CD4-positive, alpha-beta memory T cell (primary cell): ENCODE results near the gene TAS2R42. TPM values are rescaled to one million over a fixed set of nuclear protein-coding genes. Genes with fewer than 3 reads are reported as not detected.

Experiments
- CTCF ChIA-PET: fragments of 350-600 bp; sonication (Branson Sonifier 250); formaldehyde crosslinking; loops from one replicate; lab custom pipeline; 2021; ENCODE audit warnings: inconsistent platforms; ENCODE audit not compliant: partially characterized antibody; lab: Charles Lee
- POLR2A ChIA-PET: fragments of 350-600 bp; sonication (Branson Sonifier 250); formaldehyde crosslinking; loops from one replicate; lab custom pipeline; 2021; ENCODE audit not compliant: partially characterized antibody; lab: Charles Lee
- DNase-seq, 5 donors: peaks; one replicate each; pipeline versions ENCODE4 v3.0.0 to v3.0.0-alpha.2; 2020 to 2022; ENCODE audit warnings: mixed read lengths in 1 of 5
- H3K27ac ChIP-seq: one replicate; pipeline ENCODE4 v1.7.0; 2013; ENCODE audit warnings: low read depth, low read length
- H3K27me3 ChIP-seq: 2 replicates; pipeline ENCODE4 v1.7.0; 2013; ENCODE audit warnings: mild to moderate bottlenecking, low read length, moderate library complexity; ENCODE audit not compliant: insufficient read depth
- H3K36me3 ChIP-seq: 2 replicates; pipeline ENCODE4 v1.7.0; 2013; ENCODE audit warnings: mild to moderate bottlenecking, low read length, moderate library complexity; ENCODE audit not compliant: insufficient read depth
- H3K4me1 ChIP-seq: 2 replicates; pipeline ENCODE4 v1.7.0; 2013; ENCODE audit warnings: mild to moderate bottlenecking, low read length, moderate library complexity; ENCODE audit not compliant: insufficient read depth
- H3K4me3 ChIP-seq, 2 donors: one replicate each; pipeline ENCODE4 v1.7.0; 2013; ENCODE audit warnings: low read length in 2 of 2, mild to moderate bottlenecking in 1 of 2
- H3K9me3 ChIP-seq, 2 donors: one replicate each; pipeline ENCODE4 v1.7.0; 2013; ENCODE audit warnings: low read length in 2 of 2, control low read depth in 1 of 2; ENCODE audit not compliant: control insufficient read depth in 1 of 2
- H3K27ac Mint-ChIP-seq, 7 donors: one replicate each; pipeline ENCODE4 v1.8.0; 2020 to 2021; ENCODE audit warnings: mixed read lengths in 7 of 7, mild to moderate bottlenecking in 6 of 7, inconsistent platforms in 3 of 7, moderate library complexity in 3 of 7
- H3K27me3 Mint-ChIP-seq, 2 donors: one replicate each; pipeline ENCODE4 v1.8.0; 2020 to 2021; ENCODE audit warnings: mixed read lengths in 2 of 2
- H3K36me3 Mint-ChIP-seq, 2 donors: one replicate each; pipeline ENCODE4 v1.8.0; 2020 to 2021; ENCODE audit warnings: mixed read lengths in 2 of 2, inconsistent platforms in 1 of 2, mild to moderate bottlenecking in 1 of 2
- H3K4me1 Mint-ChIP-seq, 4 donors: one replicate each; pipeline ENCODE4 v1.8.0; 2020 to 2021; ENCODE audit warnings: mixed read lengths in 4 of 4, mild to moderate bottlenecking in 1 of 4
- H3K4me3 Mint-ChIP-seq, 8 donors: one replicate each; pipeline ENCODE4 v1.8.0; 2020 to 2021; ENCODE audit warnings: mixed read lengths in 8 of 8, mild to moderate bottlenecking in 7 of 8, moderate library complexity in 6 of 8, inconsistent platforms in 3 of 8
- H3K9me3 Mint-ChIP-seq, 8 donors: one replicate each; pipeline ENCODE4 v1.8.0; 2020 to 2021; ENCODE audit warnings: mixed read lengths in 8 of 8, mild to moderate bottlenecking in 5 of 8, inconsistent platforms in 3 of 8, moderate library complexity in 1 of 8
- intact Hi-C: fragments of 100-400 bp; cut with micrococcal nuclease; formaldehyde crosslinking; loops from one replicate; pipeline ENCODE4 v1.15.1; 2023
- polyA plus RNA-seq, 2 donors: library from polyadenylated mRNA; unstranded; fragments of 300-500 nt; fragmentation: Illumina TruSeq; gene quantifications; one replicate each; pipeline ENCODE4 v1.2.3, GENCODE V29; 2021
- total RNA-seq, 2 experiments: library from RNA; stranded (reverse); gene quantifications; one replicate each; pipeline ENCODE4 v1.2.3, GENCODE V29; 2021

TAS2R42 gene
- total RNA-seq: not detected
- polyA plus RNA-seq: not detected

GRCh38 chr12:11186837-11187236 lies at the start of gene TAS2R42:
TSS of gene TAS2R42 (minus strand) at chr12:11186937. CDS start at chr12:11186937, 0 bp downstream.
- H3K4me1 Mint-ChIP-seq: no peaks in the 10 kb centered on the region
- H3K9me3 ChIP-seq: no peaks in the 10 kb centered on the region
- H3K9me3 Mint-ChIP-seq: no peaks in the 10 kb centered on the region
- intact Hi-C loops: no loop called here
- no peaks in the 10 kb centered on the region for H3K36me3 ChIP-seq
- H3K27ac ChIP-seq: no peak within 1 kb of the TSS
- no peak within 1 kb of the TSS for H3K27ac Mint-ChIP-seq
- H3K36me3 Mint-ChIP-seq: peaks cover 0 to 15% of the 10 kb centered on the region in 2 donors
- no peak within 1 kb of the TSS for H3K4me3 ChIP-seq
- H3K4me3 Mint-ChIP-seq: no peak within 1 kb of the TSS
- ChIA-PET CTCF (no interaction called here), POLR2A (no interaction called here)
- H3K27me3 Mint-ChIP-seq: no peaks in the 10 kb centered on the region
- H3K4me1 ChIP-seq: no peaks in the 10 kb centered on the region
- DNase-seq: no peak
- no peaks in the 10 kb centered on the region for H3K27me3 ChIP-seq

- H3K27me3 Mint-ChIP-seq: no peaks in the 10 kb centered on the region
Measured at GRCh38 chr12:11233532-11233931, 46.8 kb upstream of the TAS2R42 start.

GRCh38 chr12:11228296-11228879 lies 41.7 kb upstream of the TAS2R42 start:
- H3K27me3 Mint-ChIP-seq: no peaks in the 10 kb centered on the region
- CTCF ChIA-PET: interaction anchor here (0.7 to 3.4 kb wide), 3 partner anchors 259 to 454 kb away, joined by 3 to 33 read pairs (median 3); no protein-coding TSS in a partner anchor
- H3K9me3 Mint-ChIP-seq: no peaks in the 10 kb centered on the region
- POLR2A ChIA-PET: no interaction called here
- no peak overlapping the region for H3K4me3 ChIP-seq
- no peaks in the 10 kb centered on the region for H3K36me3 Mint-ChIP-seq
- no peak overlapping the region for H3K27ac Mint-ChIP-seq
- no peak overlapping the region for H3K27ac ChIP-seq
- H3K4me1 Mint-ChIP-seq: no peaks in the 10 kb centered on the region
- no peak overlapping the region for H3K4me3 Mint-ChIP-seq
- no peaks in the 10 kb centered on the region for H3K36me3 ChIP-seq
- no peaks in the 10 kb centered on the region for H3K9me3 ChIP-seq
- intact Hi-C loops: loop anchor here (1.0 kb wide), 1 partner anchor 258 kb away; no protein-coding TSS in a partner anchor
- no peaks in the 10 kb centered on the region for H3K27me3 ChIP-seq
- DNase-seq: peak; percentile 7 to 37 (median 17)
- H3K4me1 ChIP-seq: no peaks in the 10 kb centered on the region

More at GRCh38 chr12:11233532-11233931, 46.8 kb upstream of the TAS2R42 start:
- H3K9me3 Mint-ChIP-seq: peaks cover 0 to 5% (median 0%) of the 10 kb centered on the region in 8 donors
- H3K36me3 Mint-ChIP-seq: peaks cover 0 to 11% of the 10 kb centered on the region in 2 donors
- Histone ChIP-seq H3K27ac (no peak overlapping the region), H3K36me3 (no peaks in the 10 kb centered on the region), H3K9me3 (no peaks in the 10 kb centered on the region), H3K4me3 (no peak overlapping the region), H3K4me1 (no peaks in the 10 kb centered on the region), H3K27me3 (no peaks in the 10 kb centered on the region)
- no peaks in the 10 kb centered on the region for H3K4me1 Mint-ChIP-seq
- CTCF ChIA-PET: no interaction called here
- no peak overlapping the region for H3K4me3 Mint-ChIP-seq
- no peak for DNase-seq
- intact Hi-C loops: no loop called here
- POLR2A ChIA-PET: no interaction called here
- H3K27ac Mint-ChIP-seq: no peak overlapping the region

GRCh38 chr12:11227373-11227772 lies 40.6 kb upstream of the TAS2R42 start:
- POLR2A ChIA-PET: no interaction called here
- Mint-ChIP-seq H3K36me3 (no peaks in the 10 kb centered on the region), H3K27ac (no peak overlapping the region), H3K4me3 (no peak overlapping the region), H3K27me3 (no peaks in the 10 kb centered on the region), H3K4me1 (no peaks in the 10 kb centered on the region), H3K9me3 (peaks cover 0 to 6% (median 0%) of the 10 kb centered on the region in 8 donors)
- CTCF ChIA-PET: interaction anchor here (3.4 kb wide), 1 partner anchor 260 kb away, joined by 33 read pairs; no protein-coding TSS in a partner anchor
- Histone ChIP-seq H3K4me1 (no peaks in the 10 kb centered on the region), H3K9me3 (no peaks in the 10 kb centered on the region), H3K4me3 (no peak overlapping the region), H3K36me3 (no peaks in the 10 kb centered on the region), H3K27ac (no peak overlapping the region), H3K27me3 (no peaks in the 10 kb centered on the region)
- intact Hi-C loops: no loop called here
- DNase-seq: no peak

- intact Hi-C loops: no loop called here
- Mint-ChIP-seq H3K4me1 (no peaks in the 10 kb centered on the region), H3K27me3 (no peaks in the 10 kb centered on the region), H3K9me3 (peaks cover 0 to 12% (median 6%) of the 10 kb centered on the region in 8 donors), H3K27ac (no peak overlapping the region), H3K36me3 (peaks cover 0 to 28% of the 10 kb centered on the region in 2 donors), H3K4me3 (no peak overlapping the region)
- Histone ChIP-seq H3K36me3 (no peaks in the 10 kb centered on the region), H3K27me3 (no peaks in the 10 kb centered on the region), H3K4me1 (no peaks in the 10 kb centered on the region), H3K27ac (no peak overlapping the region), H3K4me3 (no peak overlapping the region), H3K9me3 (no peaks in the 10 kb centered on the region)
- POLR2A ChIA-PET: no interaction called here
- DNase-seq: no peak
- CTCF ChIA-PET: interaction anchor here (1.4 kb wide), 1 partner anchor 10 kb away, joined by 8 read pairs; no protein-coding TSS in a partner anchor
Measured at GRCh38 chr12:11209113-11209512, 22.4 kb upstream of the TAS2R42 start.

- Histone ChIP-seq H3K9me3 (no peaks in the 10 kb centered on the region), H3K27ac (no peak overlapping the region), H3K27me3 (no peaks in the 10 kb centered on the region), H3K4me1 (no peaks in the 10 kb centered on the region), H3K4me3 (no peak overlapping the region), H3K36me3 (no peaks in the 10 kb centered on the region)
- H3K4me1 Mint-ChIP-seq: no peaks in the 10 kb centered on the region
- no peak overlapping the region for H3K4me3 Mint-ChIP-seq
- H3K27me3 Mint-ChIP-seq: no peaks in the 10 kb centered on the region
- H3K27ac Mint-ChIP-seq: no peak overlapping the region
- DNase-seq: no peak
- intact Hi-C loops: no loop called here
- ChIA-PET CTCF (no interaction called here), POLR2A (no interaction called here)
- H3K9me3 Mint-ChIP-seq: peaks cover 0 to 5% (median 0%) of the 10 kb centered on the region in 8 donors
- peaks cover 0 to 14% of the 10 kb centered on the region in 2 donors for H3K36me3 Mint-ChIP-seq
Measured at GRCh38 chr12:11204173-11204572, 17.4 kb upstream of the TAS2R42 start.

GRCh38 chr12:11202811-11203210 lies 16.1 kb upstream of the TAS2R42 start:
- ChIA-PET CTCF (no interaction called here), POLR2A (no interaction called here)
- no peaks in the 10 kb centered on the region for H3K36me3 ChIP-seq
- H3K4me3 ChIP-seq: no peak overlapping the region
- no peak for DNase-seq
- Mint-ChIP-seq H3K36me3 (peaks cover 0 to 14% of the 10 kb centered on the region in 2 donors), H3K27ac (no peak overlapping the region), H3K4me3 (no peak overlapping the region), H3K4me1 (no peaks in the 10 kb centered on the region), H3K9me3 (peaks cover 0 to 5% (median 0%) of the 10 kb centered on the region in 8 donors), H3K27me3 (no peaks in the 10 kb centered on the region)
- no peak overlapping the region for H3K27ac ChIP-seq
- H3K27me3 ChIP-seq: no peaks in the 10 kb centered on the region
- intact Hi-C loops: no loop called here
- no peaks in the 10 kb centered on the region for H3K9me3 ChIP-seq
- H3K4me1 ChIP-seq: no peaks in the 10 kb centered on the region
